Measurements from ENCODE around the gene PRICKLE2. TPM values are rescaled to one million over a fixed set of nuclear protein-coding genes. Genes with fewer than 3 reads are reported as not detected.

The PRICKLE2 gene
- total RNA-seq, 1 donor from 2014 or later, result 84.4 TPM

DNA sequence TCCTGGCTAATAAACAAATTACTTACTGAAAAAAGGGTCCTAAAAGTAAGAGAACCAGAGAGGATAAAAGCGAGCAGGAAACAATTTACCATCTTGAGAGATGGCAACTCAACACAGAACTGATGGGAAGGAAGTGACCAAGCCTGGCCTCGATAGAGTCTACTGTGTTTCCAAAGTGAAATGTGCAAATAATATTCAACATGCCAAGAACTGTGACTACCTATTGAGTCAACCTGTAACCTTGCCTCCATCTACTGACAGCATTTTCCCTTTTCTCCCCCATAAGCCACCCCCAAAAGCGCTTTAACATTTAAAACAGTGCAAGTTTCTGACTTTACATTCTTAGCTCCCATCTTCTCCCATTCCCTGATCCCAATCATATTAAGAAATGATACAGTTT, 126.6 kb downstream of the PRICKLE2 start:
- TF ChIP-seq, protein P1, sequence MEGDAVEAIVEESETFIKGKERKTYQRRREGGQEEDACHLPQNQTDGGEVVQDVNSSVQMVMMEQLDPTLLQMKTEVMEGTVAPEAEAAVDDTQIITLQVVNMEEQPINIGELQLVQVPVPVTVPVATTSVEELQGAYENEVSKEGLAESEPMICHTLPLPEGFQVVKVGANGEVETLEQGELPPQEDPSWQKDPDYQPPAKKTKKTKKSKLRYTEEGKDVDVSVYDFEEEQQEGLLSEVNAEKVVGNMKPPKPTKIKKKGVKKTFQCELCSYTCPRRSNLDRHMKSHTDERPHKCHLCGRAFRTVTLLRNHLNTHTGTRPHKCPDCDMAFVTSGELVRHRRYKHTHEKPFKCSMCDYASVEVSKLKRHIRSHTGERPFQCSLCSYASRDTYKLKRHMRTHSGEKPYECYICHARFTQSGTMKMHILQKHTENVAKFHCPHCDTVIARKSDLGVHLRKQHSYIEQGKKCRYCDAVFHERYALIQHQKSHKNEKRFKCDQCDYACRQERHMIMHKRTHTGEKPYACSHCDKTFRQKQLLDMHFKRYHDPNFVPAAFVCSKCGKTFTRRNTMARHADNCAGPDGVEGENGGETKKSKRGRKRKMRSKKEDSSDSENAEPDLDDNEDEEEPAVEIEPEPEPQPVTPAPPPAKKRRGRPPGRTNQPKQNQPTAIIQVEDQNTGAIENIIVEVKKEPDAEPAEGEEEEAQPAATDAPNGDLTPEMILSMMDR (IDR thresholded peaks at IDR 0.05; ENCODE audit: insufficient read depth, low read depth, low read length), result no peak
- TF ChIP-seq EZH2 (IDR thresholded peaks at IDR 0.05; ENCODE audit: insufficient read depth, low read length), result no peak
- DNase-seq (ENCODE audit: low read depth), result no peak
- Mint-ChIP-seq H3K36me3 (ENCODE audit: low read depth, unreplicated experiment) (peaks cover 51% of the 10 kb centered on the region), H3K9me3 (ENCODE audit: unreplicated experiment) (no peaks in the 10 kb centered on the region), H3K4me1 (ENCODE audit: low read depth, unreplicated experiment) (peaks cover 8% of the 10 kb centered on the region), H3K4me3 (ENCODE audit: unreplicated experiment) (no peak overlapping the region), H3K27me3 (ENCODE audit: low read depth, unreplicated experiment) (no peaks in the 10 kb centered on the region), H3K27ac (ENCODE audit: unreplicated experiment) (no peak overlapping the region)
- Histone ChIP-seq H3K79me2 (ENCODE audit: insufficient read depth, low read length) (peaks cover 10% of the 10 kb centered on the region), H3K27me3 (ENCODE audit: insufficient read depth, low read length) (no peaks in the 10 kb centered on the region), H3K4me2 (ENCODE audit: low read length) (no peak overlapping the region), H4K20me1 (ENCODE audit: insufficient read depth, low read length) (peaks cover 32% of the 10 kb centered on the region), H3K9ac (ENCODE audit: low read length) (no peak overlapping the region), H3K4me3 (ENCODE audit: insufficient read depth, low read depth, low read length) (no peak overlapping the region), H3K4me1 (ENCODE audit: insufficient read depth, low read length) (no peaks in the 10 kb centered on the region), H3K36me3 (ENCODE audit: insufficient read depth, low read length) (peaks cover 4% of the 10 kb centered on the region), H3K9me3 (ENCODE audit: insufficient read depth, low read depth, low read length) (no peaks in the 10 kb centered on the region), H3K27ac (ENCODE audit: low read depth, low read length) (no peak overlapping the region), H2AFZ (ENCODE audit: low read depth, low read length) (no peak overlapping the region)
- no peak for FAIRE-seq

DNA sequence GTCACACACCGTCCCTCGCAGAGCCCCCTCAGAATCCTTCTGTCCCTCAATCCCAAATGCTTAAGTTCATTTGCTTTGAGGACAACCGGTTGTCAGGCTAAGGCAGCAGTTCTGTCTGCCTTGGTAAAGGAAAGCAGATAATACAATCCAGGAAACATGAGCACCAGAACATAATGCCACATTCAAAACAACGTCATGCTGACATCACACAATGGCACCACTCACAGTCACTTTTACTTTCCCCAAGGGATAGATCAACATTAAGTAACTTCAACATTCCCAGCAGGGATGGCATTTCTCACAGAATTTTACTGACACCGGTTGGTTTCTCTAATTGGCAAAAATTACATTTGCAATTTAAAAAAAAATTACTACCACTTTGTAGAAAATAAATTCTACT, 127.3 kb downstream of the PRICKLE2 start:
- peaks cover 5% of the 10 kb centered on the region for H3K4me1 Mint-ChIP-seq (ENCODE audit: low read depth, unreplicated experiment)
- FAIRE-seq (no peak), DNase-seq (ENCODE audit: low read depth) (no peak)
- H3K4me3 ChIP-seq (ENCODE audit: insufficient read depth, low read depth, low read length), result no peak overlapping the region
- no peak overlapping the region for H3K4me3 Mint-ChIP-seq (ENCODE audit: unreplicated experiment)
- no peaks in the 10 kb centered on the region for H3K9me3 ChIP-seq (ENCODE audit: insufficient read depth, low read depth, low read length)
- H4K20me1 ChIP-seq (ENCODE audit: insufficient read depth, low read length), result peaks cover 32% of the 10 kb centered on the region
- peaks cover 52% of the 10 kb centered on the region for H3K36me3 Mint-ChIP-seq (ENCODE audit: low read depth, unreplicated experiment)
- no peaks in the 10 kb centered on the region for H3K4me1 ChIP-seq (ENCODE audit: insufficient read depth, low read length)
- TF ChIP-seq, protein P1 (IDR thresholded peaks at IDR 0.05; ENCODE audit: insufficient read depth, low read depth, low read length), result no peak
- no peak for TF ChIP-seq EZH2 (IDR thresholded peaks at IDR 0.05; ENCODE audit: insufficient read depth, low read length)
- H3K9me3 Mint-ChIP-seq (ENCODE audit: unreplicated experiment), result no peaks in the 10 kb centered on the region
- H3K27ac ChIP-seq (ENCODE audit: low read depth, low read length), result no peak overlapping the region
- peaks cover 4% of the 10 kb centered on the region for H3K36me3 ChIP-seq (ENCODE audit: insufficient read depth, low read length)
- H3K4me2 ChIP-seq (ENCODE audit: low read length), result no peak overlapping the region
- no peak overlapping the region for H3K9ac ChIP-seq (ENCODE audit: low read length)
- H3K27ac Mint-ChIP-seq (ENCODE audit: unreplicated experiment), result no peak overlapping the region
- H3K27me3 Mint-ChIP-seq (ENCODE audit: low read depth, unreplicated experiment), result no peaks in the 10 kb centered on the region
- no peak overlapping the region for H2AFZ ChIP-seq (ENCODE audit: low read depth, low read length)
- peaks cover 10% of the 10 kb centered on the region for H3K79me2 ChIP-seq (ENCODE audit: insufficient read depth, low read length)
- no peaks in the 10 kb centered on the region for H3K27me3 ChIP-seq (ENCODE audit: insufficient read depth, low read length)

DNA sequence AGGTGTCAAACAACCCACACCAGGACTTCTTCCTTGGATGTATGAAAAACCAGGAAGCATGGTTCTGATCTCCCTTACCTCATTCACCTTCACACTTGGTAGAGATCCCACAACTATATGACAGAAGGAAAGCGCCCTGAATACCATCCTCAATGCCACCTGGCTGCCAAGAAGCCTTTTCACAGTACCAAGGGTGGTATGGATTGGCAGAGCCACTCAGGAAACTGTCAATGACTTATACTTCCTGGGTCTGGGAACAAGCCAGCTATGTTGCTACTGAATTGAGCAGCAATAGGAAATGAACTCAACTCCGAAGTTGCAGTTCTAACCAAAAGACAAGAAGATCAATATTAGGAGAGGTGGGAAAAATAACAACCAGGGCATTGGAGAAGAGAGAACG, 129.5 kb downstream of the PRICKLE2 start:
- Histone ChIP-seq H3K36me3 (ENCODE audit: insufficient read depth, low read length) (peaks cover 4% of the 10 kb centered on the region), H3K4me2 (ENCODE audit: low read length) (no peak overlapping the region), H3K4me1 (ENCODE audit: insufficient read depth, low read length) (no peaks in the 10 kb centered on the region), H3K27me3 (ENCODE audit: insufficient read depth, low read length) (no peaks in the 10 kb centered on the region), H3K4me3 (ENCODE audit: insufficient read depth, low read depth, low read length) (no peak overlapping the region), H3K9me3 (ENCODE audit: insufficient read depth, low read depth, low read length) (no peaks in the 10 kb centered on the region), H2AFZ (ENCODE audit: low read depth, low read length) (no peak overlapping the region), H4K20me1 (ENCODE audit: insufficient read depth, low read length) (peaks cover 22% of the 10 kb centered on the region), H3K27ac (ENCODE audit: low read depth, low read length) (no peak overlapping the region), H3K79me2 (ENCODE audit: insufficient read depth, low read length) (peaks cover 10% of the 10 kb centered on the region), H3K9ac (ENCODE audit: low read length) (no peak overlapping the region)
- DNase-seq (ENCODE audit: low read depth) (no peak), FAIRE-seq (no peak)
- Mint-ChIP-seq H3K4me1 (ENCODE audit: low read depth, unreplicated experiment) (peaks cover 4% of the 10 kb centered on the region), H3K9me3 (ENCODE audit: unreplicated experiment) (no peaks in the 10 kb centered on the region), H3K36me3 (ENCODE audit: low read depth, unreplicated experiment) (peaks cover 47% of the 10 kb centered on the region), H3K4me3 (ENCODE audit: unreplicated experiment) (no peak overlapping the region), H3K27ac (ENCODE audit: unreplicated experiment) (no peak overlapping the region), H3K27me3 (ENCODE audit: low read depth, unreplicated experiment) (no peaks in the 10 kb centered on the region)
- TF ChIP-seq, protein P1 (IDR thresholded peaks at IDR 0.05; ENCODE audit: insufficient read depth, low read depth, low read length), result no peak
- no peak for TF ChIP-seq EZH2 (IDR thresholded peaks at IDR 0.05; ENCODE audit: insufficient read depth, low read length)
